Liver (tissue), 9 donors: ENCODE data around the gene SIRT5. TPM values are rescaled to one million over a fixed set of nuclear protein-coding genes. Genes with fewer than 3 reads are reported as not detected.

Experiments used
- DNase-seq: peaks from one replicate; pipeline ENCODE4 v3.0.0-alpha.2; 2017; ENCODE audit warnings: low spot score
- H3K27ac ChIP-seq, 2 donors: one replicate each; pipeline ENCODE4 v1.7.0; 2013; ENCODE audit warnings: inconsistent platforms in 2 of 2, low read length in 2 of 2, control low read depth in 1 of 2, low read depth in 1 of 2, mild to moderate bottlenecking in 1 of 2
- H3K27me3 ChIP-seq, 4 donors: one replicate each; pipeline versions ENCODE4 v1.6.1 to v1.7.0; 2013; ENCODE audit warnings: low read length in 3 of 4, inconsistent platforms in 1 of 4, mild to moderate bottlenecking in 1 of 4, moderate library complexity in 1 of 4; ENCODE audit not compliant: control insufficient read depth in 4 of 4, insufficient read depth in 4 of 4
- H3K36me3 ChIP-seq, 4 donors: one replicate each; pipeline versions ENCODE4 v1.6.1 to v1.7.0; 2013; ENCODE audit warnings: low read length in 3 of 4, mild to moderate bottlenecking in 3 of 4, low read depth in 1 of 4, moderate library complexity in 1 of 4; ENCODE audit not compliant: control insufficient read depth in 4 of 4, insufficient read depth in 3 of 4
- H3K4me1 ChIP-seq, 4 donors: one replicate each; pipeline versions ENCODE4 v1.6.1 to v1.7.0; 2013; ENCODE audit warnings: low read length in 3 of 4, mild to moderate bottlenecking in 3 of 4, moderate library complexity in 1 of 4; ENCODE audit not compliant: control insufficient read depth in 4 of 4, insufficient read depth in 4 of 4
- H3K4me3 ChIP-seq, 3 donors: one replicate each; pipeline versions ENCODE4 v1.6.1 to v1.7.0; 2013; ENCODE audit warnings: low read length in 3 of 3, control low read depth in 1 of 3, low read depth in 1 of 3, mild to moderate bottlenecking in 1 of 3
- H3K9ac ChIP-seq, 2 donors: one replicate each; pipeline ENCODE4 v1.7.0; 2013; ENCODE audit warnings: low read length in 2 of 2, mild to moderate bottlenecking in 2 of 2, moderate library complexity in 2 of 2, control low read depth in 1 of 2, low read depth in 1 of 2
- H3K9me3 ChIP-seq, 4 donors: one replicate each; pipeline versions ENCODE4 v1.6.1 to v1.7.0; 2013; ENCODE audit warnings: low read length in 3 of 4; ENCODE audit not compliant: control insufficient read depth in 4 of 4
- FOXA1 ChIP-seq: IDR thresholded peaks from 2 replicates; pipeline ENCODE4 v1.6.1; 2016; ENCODE audit warnings: antibody characterized with exemption
- FOXA2 ChIP-seq: IDR thresholded peaks from 2 replicates; pipeline ENCODE4 v1.6.1; 2016; ENCODE audit warnings: antibody characterized with exemption
- HNF4A ChIP-seq, 2 donors: conservative IDR thresholded peaks; 2 replicates each; pipeline ENCODE4 v1.6.1; 2016; ENCODE audit warnings: antibody characterized with exemption in 2 of 2, mild to moderate bottlenecking in 2 of 2
- HNF4G ChIP-seq: IDR thresholded peaks from 2 replicates; pipeline ENCODE4 v1.6.1; 2016; ENCODE audit warnings: antibody characterized with exemption
- JUND ChIP-seq, 2 donors: IDR thresholded peaks; 2 replicates each; pipeline ENCODE4 v1.6.1; 2016; ENCODE audit warnings: antibody characterized with exemption in 2 of 2
- NR2F2 ChIP-seq: IDR thresholded peaks from 2 replicates; pipeline ENCODE4 v1.6.1; 2016; ENCODE audit warnings: antibody characterized with exemption
- RAD21 ChIP-seq, 2 donors: IDR thresholded peaks; 2 replicates each; pipeline ENCODE4 v1.6.1; 2016; ENCODE audit warnings: antibody characterized with exemption in 2 of 2, mild to moderate bottlenecking in 2 of 2
- RXRA ChIP-seq, 2 donors: IDR thresholded peaks; 2 replicates each; pipeline ENCODE4 v1.6.1; 2017 to 2018; ENCODE audit warnings: antibody characterized with exemption in 2 of 2, mild to moderate bottlenecking in 1 of 2
- SP1 ChIP-seq: IDR thresholded peaks from 2 replicates; pipeline ENCODE4 v1.6.1; 2018; ENCODE audit warnings: antibody characterized with exemption, mild to moderate bottlenecking
- TAF1 ChIP-seq: conservative IDR thresholded peaks from 2 replicates; pipeline ENCODE4 v1.6.1; 2016; ENCODE audit warnings: antibody characterized with exemption, mild to moderate bottlenecking
- YY1 ChIP-seq: IDR thresholded peaks from 2 replicates; pipeline ENCODE4 v1.6.1; 2016; ENCODE audit warnings: antibody characterized with exemption, mild to moderate bottlenecking
- WGBS: extraction: QIAGEN DNeasy Blood & Tissue Kit; methylation state at CpG from one replicate; pipeline ENCODE4 v1.1.7; 2013; 5-methylcytosine and 5-hydroxymethylcytosine counted together
- polyA plus RNA-seq, 2 donors: library from polyadenylated mRNA; stranded (reverse) in 1 of 2; unstranded in 1 of 2; fragments of 200-250 nt in 1 of 2; fragments of >200 nt in 1 of 2; fragmentation: Nextera tagmentation in 1 of 2; extraction: Ambion mirVana in 1 of 2; gene quantifications; one replicate each; pipeline versions ENCODE4 v1.2.1 to v1.2.3, GENCODE V29; 2013 to 2015
- total RNA-seq, 2 donors: library from RNA; depleted of rRNA; stranded (reverse); fragments of >200 nt; gene quantifications; one replicate each; pipeline ENCODE4 v1.2.3, GENCODE V29; 2014
- TF ChIP-seq, protein P1 (sequence below): fragments of 150-350 bp; IDR thresholded peaks from 2 replicates; pipeline ENCODE4 v1.5.1; 2017; ENCODE audit warnings: improper control_type of control experiment, low read depth, low read length; ENCODE audit not compliant: missing input control
- TF ChIP-seq, protein P2 (sequence below): IDR thresholded peaks from 2 replicates; pipeline ENCODE4 v1.6.1; 2016; ENCODE audit warnings: antibody characterized with exemption
- TF ChIP-seq, protein P3 (sequence below): IDR thresholded peaks from 2 replicates; pipeline ENCODE4 v1.6.1; 2016; ENCODE audit warnings: antibody characterized with exemption, mild to moderate bottlenecking
- donor health status: healthy.
- donor health status: healthy.
- donor health status: healthy.
- donor health status: healthy.
- donor health status: healthy.

The SIRT5 gene
- total and polyA plus RNA-seq, 4 donors, result 7.5 to 12.6 (median 8.8) TPM

GRCh38 chr6:13611715-13612114 is 37.3 kb downstream of the SIRT5 start:
- TF ChIP-seq HNF4A (conservative IDR thresholded peaks at IDR 0.05) (no peak), TAF1 (no peak), RAD21 (IDR thresholded peaks at IDR 0.05) (no peak), FOXA2 (no peak), RXRA (IDR thresholded peaks at IDR 0.05) (no peak)
- TF ChIP-seq, protein P1, sequence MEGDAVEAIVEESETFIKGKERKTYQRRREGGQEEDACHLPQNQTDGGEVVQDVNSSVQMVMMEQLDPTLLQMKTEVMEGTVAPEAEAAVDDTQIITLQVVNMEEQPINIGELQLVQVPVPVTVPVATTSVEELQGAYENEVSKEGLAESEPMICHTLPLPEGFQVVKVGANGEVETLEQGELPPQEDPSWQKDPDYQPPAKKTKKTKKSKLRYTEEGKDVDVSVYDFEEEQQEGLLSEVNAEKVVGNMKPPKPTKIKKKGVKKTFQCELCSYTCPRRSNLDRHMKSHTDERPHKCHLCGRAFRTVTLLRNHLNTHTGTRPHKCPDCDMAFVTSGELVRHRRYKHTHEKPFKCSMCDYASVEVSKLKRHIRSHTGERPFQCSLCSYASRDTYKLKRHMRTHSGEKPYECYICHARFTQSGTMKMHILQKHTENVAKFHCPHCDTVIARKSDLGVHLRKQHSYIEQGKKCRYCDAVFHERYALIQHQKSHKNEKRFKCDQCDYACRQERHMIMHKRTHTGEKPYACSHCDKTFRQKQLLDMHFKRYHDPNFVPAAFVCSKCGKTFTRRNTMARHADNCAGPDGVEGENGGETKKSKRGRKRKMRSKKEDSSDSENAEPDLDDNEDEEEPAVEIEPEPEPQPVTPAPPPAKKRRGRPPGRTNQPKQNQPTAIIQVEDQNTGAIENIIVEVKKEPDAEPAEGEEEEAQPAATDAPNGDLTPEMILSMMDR, result no peak
- TF ChIP-seq, protein P2, sequence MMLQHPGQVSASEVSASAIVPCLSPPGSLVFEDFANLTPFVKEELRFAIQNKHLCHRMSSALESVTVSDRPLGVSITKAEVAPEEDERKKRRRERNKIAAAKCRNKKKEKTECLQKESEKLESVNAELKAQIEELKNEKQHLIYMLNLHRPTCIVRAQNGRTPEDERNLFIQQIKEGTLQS, result no peak

DNA sequence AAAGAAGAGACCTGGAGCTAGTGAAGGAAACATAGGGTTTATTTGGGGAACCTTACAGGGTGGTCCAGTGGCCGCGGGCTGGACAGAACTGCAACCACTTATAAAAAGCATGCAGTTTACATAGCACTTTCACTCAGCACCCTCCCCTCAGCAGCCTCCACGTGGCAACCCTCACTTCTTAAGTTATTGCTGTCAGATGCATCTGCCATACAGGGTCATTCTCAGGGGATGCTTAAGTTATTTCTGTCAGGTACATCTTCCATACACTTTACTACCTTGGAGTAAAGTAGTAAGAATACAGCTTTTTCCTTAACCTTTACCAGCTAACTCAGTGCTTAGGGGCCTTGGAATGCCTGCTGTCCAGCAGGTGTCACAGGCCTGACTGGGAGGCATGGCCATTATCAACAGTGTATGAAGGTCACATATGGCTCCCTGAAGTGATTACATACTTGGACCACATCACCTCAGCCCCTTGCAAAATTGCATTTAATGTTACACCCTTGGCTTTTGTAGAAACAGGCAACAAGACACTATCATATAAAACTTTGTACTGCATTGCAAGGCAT is 38.7 kb downstream of the SIRT5 start:
- WGBS, result 93% methylated on average over 3 of the region's 3 CpGs
- Histone ChIP-seq H3K9ac (no peak overlapping the region), H3K4me1 (peaks cover 0 to 23% (median 13%) of the 10 kb centered on the region in 4 donors), H3K9me3 (no peaks in the 10 kb centered on the region), H3K27ac (no peak overlapping the region), H3K4me3 (no peak overlapping the region), H3K27me3 (no peaks in the 10 kb centered on the region), H3K36me3 (peaks cover 0 to 9% (median 7%) of the 10 kb centered on the region in 4 donors)
- TF ChIP-seq YY1, result no peak
- no peak for TF ChIP-seq FOXA1
- TF ChIP-seq, protein P2, result no peak
- TF ChIP-seq JUND (IDR thresholded peaks at IDR 0.05), result no peak
- TF ChIP-seq HNF4G, result no peak
- TF ChIP-seq SP1, result no peak
- no peak for TF ChIP-seq FOXA2
- DNase-seq, result no peak

More at GRCh38 chr6:13611715-13612114, 37.3 kb downstream of the SIRT5 start:
- Histone ChIP-seq H3K27me3 (no peaks in the 10 kb centered on the region), H3K9me3 (no peaks in the 10 kb centered on the region), H3K9ac (no peak overlapping the region), H3K4me3 (no peak overlapping the region), H3K4me1 (peaks cover 0 to 23% (median 13%) of the 10 kb centered on the region in 4 donors), H3K27ac (no peak overlapping the region), H3K36me3 (peaks cover 0 to 6% (median 2%) of the 10 kb centered on the region in 4 donors)
- 68% methylated on average over 4 of the region's 4 CpGs for WGBS
- no peak for DNase-seq

DNA sequence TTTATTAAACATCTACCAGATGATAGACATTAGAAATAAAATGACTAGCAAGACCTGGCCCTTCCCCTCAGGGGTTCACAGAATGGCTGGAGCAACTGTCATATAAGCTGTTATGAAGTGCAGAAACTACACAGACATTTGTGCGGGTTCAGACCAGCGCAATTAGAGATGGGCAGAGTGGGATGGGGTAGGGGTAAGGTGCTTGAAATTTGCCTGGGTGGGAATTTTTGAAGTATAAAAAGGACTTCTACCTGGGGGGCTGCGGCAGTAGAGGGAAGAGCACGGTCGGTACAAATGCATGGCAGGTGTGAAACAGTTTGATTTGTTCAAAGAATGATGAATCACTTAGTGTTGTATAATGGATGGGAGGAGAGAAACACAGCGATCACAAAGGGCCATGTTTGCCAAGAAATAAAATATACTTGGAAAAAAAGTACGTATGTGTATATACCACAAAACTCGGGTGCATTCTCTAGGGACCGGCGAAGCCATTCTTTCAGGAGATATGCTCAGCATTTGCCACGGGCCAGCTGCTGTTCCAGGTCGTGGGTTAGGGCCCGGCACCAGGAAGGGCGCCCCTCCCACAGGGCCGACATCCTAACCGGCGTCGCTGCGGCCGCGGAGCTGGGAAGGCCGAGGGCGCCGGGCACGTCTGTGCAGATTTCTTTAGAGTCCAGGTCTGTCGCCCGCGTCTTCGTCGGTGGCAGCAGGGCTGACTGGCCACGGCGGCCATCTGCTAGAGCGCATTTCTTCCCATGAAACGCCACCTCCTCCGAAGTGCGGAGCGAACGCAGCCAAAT is 39.9 kb downstream of the SIRT5 start:
- Histone ChIP-seq H3K4me1 (peaks cover 0 to 23% (median 13%) of the 10 kb centered on the region in 4 donors), H3K27ac (peak overlapping the region; percentile 62 to 86), H3K9me3 (no peaks in the 10 kb centered on the region), H3K36me3 (peaks cover 1 to 18% (median 16%) of the 10 kb centered on the region in 4 donors), H3K27me3 (no peaks in the 10 kb centered on the region), H3K9ac (peak overlapping the region; percentile 41 to 80), H3K4me3 (peak overlapping the region; percentile 74 to 88 (median 76))
- 8% methylated on average over 38 of the region's 38 CpGs for WGBS
- DNase-seq, result no peak
- TF ChIP-seq, protein P3, sequence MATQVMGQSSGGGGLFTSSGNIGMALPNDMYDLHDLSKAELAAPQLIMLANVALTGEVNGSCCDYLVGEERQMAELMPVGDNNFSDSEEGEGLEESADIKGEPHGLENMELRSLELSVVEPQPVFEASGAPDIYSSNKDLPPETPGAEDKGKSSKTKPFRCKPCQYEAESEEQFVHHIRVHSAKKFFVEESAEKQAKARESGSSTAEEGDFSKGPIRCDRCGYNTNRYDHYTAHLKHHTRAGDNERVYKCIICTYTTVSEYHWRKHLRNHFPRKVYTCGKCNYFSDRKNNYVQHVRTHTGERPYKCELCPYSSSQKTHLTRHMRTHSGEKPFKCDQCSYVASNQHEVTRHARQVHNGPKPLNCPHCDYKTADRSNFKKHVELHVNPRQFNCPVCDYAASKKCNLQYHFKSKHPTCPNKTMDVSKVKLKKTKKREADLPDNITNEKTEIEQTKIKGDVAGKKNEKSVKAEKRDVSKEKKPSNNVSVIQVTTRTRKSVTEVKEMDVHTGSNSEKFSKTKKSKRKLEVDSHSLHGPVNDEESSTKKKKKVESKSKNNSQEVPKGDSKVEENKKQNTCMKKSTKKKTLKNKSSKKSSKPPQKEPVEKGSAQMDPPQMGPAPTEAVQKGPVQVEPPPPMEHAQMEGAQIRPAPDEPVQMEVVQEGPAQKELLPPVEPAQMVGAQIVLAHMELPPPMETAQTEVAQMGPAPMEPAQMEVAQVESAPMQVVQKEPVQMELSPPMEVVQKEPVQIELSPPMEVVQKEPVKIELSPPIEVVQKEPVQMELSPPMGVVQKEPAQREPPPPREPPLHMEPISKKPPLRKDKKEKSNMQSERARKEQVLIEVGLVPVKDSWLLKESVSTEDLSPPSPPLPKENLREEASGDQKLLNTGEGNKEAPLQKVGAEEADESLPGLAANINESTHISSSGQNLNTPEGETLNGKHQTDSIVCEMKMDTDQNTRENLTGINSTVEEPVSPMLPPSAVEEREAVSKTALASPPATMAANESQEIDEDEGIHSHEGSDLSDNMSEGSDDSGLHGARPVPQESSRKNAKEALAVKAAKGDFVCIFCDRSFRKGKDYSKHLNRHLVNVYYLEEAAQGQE, result no peak
- no peak for TF ChIP-seq YY1
- no peak for TF ChIP-seq HNF4A (conservative IDR thresholded peaks at IDR 0.05)
- no peak for TF ChIP-seq RXRA (IDR thresholded peaks at IDR 0.05)
- TF ChIP-seq JUND (IDR thresholded peaks at IDR 0.05), result no peak
- no peak for TF ChIP-seq NR2F2
- TF ChIP-seq, protein P1, result no peak
- no peak for TF ChIP-seq RAD21 (IDR thresholded peaks at IDR 0.05)
- TF ChIP-seq, protein P2, result no peak
